PC-3 (cell line): ENCODE data around the gene FOXO3. TPM values are rescaled to one million over a fixed set of nuclear protein-coding genes. Genes with fewer than 3 reads are reported as not detected.

Experiments used
- ATAC-seq: fragments of 200-7000 bp; cut with Tn5 transposase; 2 replicates; pipeline ENCODE4 v1.9.1; 2020; ENCODE audit warnings: mild to moderate bottlenecking, moderate library complexity
- BruUV-seq: library from RNA; stranded (reverse); fragments of 400-500 nt; replicated peaks from 2 replicates; lab custom pipeline; 2021; lab: Mats Ljungman, UMichigan
- CTCF ChIA-PET: fragments of 300-600 bp; sonication (Branson Sonifier 250); formaldehyde crosslinking; loops from one replicate; lab custom pipeline; 2022; ENCODE audit warnings: antibody characterized with exemption; lab: Charles Lee
- POLR2A ChIA-PET: fragments of 300-600 bp; sonication (Branson Sonifier 250); formaldehyde crosslinking; loops from one replicate; lab custom pipeline; 2022; ENCODE audit warnings: antibody characterized with exemption; ENCODE audit not compliant: unreplicated experiment; lab: Charles Lee
- DNase-seq: peaks from one replicate; pipeline ENCODE4 v3.0.0-alpha.2; 2015
- H2AFZ ChIP-seq: fragments of 300-600 bp; sonication (generic); 2 replicates; pipeline ENCODE4 v1.6.0; 2016; ENCODE audit warnings: antibody characterized with exemption, low read length
- H3F3A ChIP-seq: fragments of 300-600 bp; sonication (generic); one replicate; pipeline ENCODE4 v1.6.0; 2017; ENCODE audit warnings: antibody characterized with exemption, low read length, control low read depth, mild to moderate bottlenecking; ENCODE audit not compliant: unreplicated experiment
- H3K27ac ChIP-seq: fragments of 300-600 bp; sonication (generic); 2 replicates; pipeline ENCODE4 v1.5.1; 2016; ENCODE audit warnings: mild to moderate bottlenecking, low read length
- H3K27me3 ChIP-seq: fragments of 300-600 bp; sonication (generic); 2 replicates; pipeline ENCODE4 v1.6.1; 2016; ENCODE audit warnings: low read length, mixed read lengths
- H3K36me3 ChIP-seq: fragments of 300-600 bp; sonication (generic); 2 replicates; pipeline ENCODE4 v1.6.1; 2016; ENCODE audit warnings: low read depth, mixed run types, low read length, mixed read lengths
- H3K4me1 ChIP-seq: fragments of 300-600 bp; sonication (generic); 2 replicates; pipeline ENCODE4 v1.5.1; 2016; ENCODE audit warnings: low read length; ENCODE audit not compliant: insufficient read depth
- H3K4me2 ChIP-seq: fragments of 300-600 bp; sonication (generic); 2 replicates; pipeline ENCODE4 v1.6.0; 2016; ENCODE audit warnings: low read length
- H3K4me3 ChIP-seq: fragments of 300-600 bp; sonication (generic); 2 replicates; pipeline ENCODE4 v1.5.1; 2016; ENCODE audit warnings: mild to moderate bottlenecking, low read length, mixed read lengths
- H3K79me2 ChIP-seq: fragments of 300-600 bp; sonication (generic); 2 replicates; pipeline ENCODE4 v1.6.1; 2017; ENCODE audit warnings: low read length, mixed read lengths
- H3K9ac ChIP-seq: fragments of 300-600 bp; sonication (generic); 2 replicates; pipeline ENCODE4 v1.6.0; 2016; ENCODE audit warnings: mild to moderate bottlenecking, low read length
- H3K9me2 ChIP-seq: fragments of 300-600 bp; sonication (generic); replicated peaks from 2 replicates; pipeline ENCODE4 v1.6.1; 2016; ENCODE audit warnings: mixed run types, low read length, mixed read lengths
- H3K9me3 ChIP-seq: fragments of 300-600 bp; sonication (generic); 2 replicates; pipeline ENCODE4 v1.6.1; 2016; ENCODE audit warnings: low read length, mixed read lengths
- H4K20me1 ChIP-seq: fragments of 300-600 bp; sonication (generic); 2 replicates; pipeline ENCODE4 v1.6.1; 2016; ENCODE audit warnings: low read length, mixed read lengths
- EZH2 ChIP-seq: fragments of 300-600 bp; sonication (generic); IDR thresholded peaks from one replicate; pipeline ENCODE4 v1.6.1; 2017; ENCODE audit warnings: antibody characterized with exemption, mild to moderate bottlenecking, low read length; ENCODE audit not compliant: unreplicated experiment
- EZH2phosphoT487 ChIP-seq: fragments of 300-600 bp; sonication (generic); IDR thresholded peaks from 2 replicates; pipeline ENCODE4 v1.6.1; 2018; ENCODE audit warnings: mild to moderate bottlenecking, antibody characterized with exemption, low read length, borderline replicate concordance
- intact Hi-C: fragments of 100-400 bp; cut with micrococcal nuclease; formaldehyde crosslinking; loops from 2 replicates; pipeline ENCODE4 v1.9.0; 2023
- total RNA-seq: library from RNA; depleted of rRNA; stranded (reverse); fragments of >200 nt; gene quantifications from 2 replicates; pipeline ENCODE4 v1.2.3, GENCODE V29; 2014
- TF ChIP-seq, protein P1 (sequence below): fragments of 300-600 bp; sonication (generic); conservative IDR thresholded peaks from 2 replicates; pipeline ENCODE4 v1.5.1; 2017; ENCODE audit warnings: antibody characterized with exemption, low read depth, mild to moderate bottlenecking, low read length

Gene FOXO3
- total RNA-seq, 1 experiment from 2014 or later: 12.8 TPM

DNA sequence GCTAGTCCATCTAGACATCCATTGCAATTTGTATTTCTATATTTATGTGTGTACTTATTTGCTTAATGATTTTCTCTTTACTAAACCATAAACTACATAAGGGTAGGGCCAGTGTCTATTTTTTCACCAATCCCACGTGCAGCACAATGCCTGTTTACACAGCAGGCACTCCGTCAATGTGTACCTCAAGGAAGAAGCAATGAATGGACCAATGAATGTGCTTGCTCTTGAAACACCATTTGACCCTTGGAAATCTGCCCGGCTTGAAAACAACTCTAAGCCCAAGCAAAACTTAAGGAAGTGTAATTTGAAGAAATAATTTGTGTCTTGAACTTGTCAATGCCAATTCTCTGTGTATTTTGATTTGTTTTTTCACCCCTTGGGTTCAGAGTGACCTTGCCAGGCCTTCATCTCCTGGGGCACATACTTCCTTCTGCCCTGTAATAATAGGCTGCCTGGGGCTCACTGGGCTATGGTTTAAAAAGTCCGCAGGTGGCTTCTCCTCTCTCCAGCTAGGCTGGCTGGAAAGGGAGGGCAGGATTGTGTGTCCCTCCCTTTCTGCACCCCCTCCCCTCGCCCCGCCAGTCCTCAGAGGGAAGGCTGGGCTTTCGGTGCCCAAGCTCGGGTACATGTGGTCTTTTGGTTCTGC is 146.7 kb downstream of the FOXO3 start:
- H3K4me3 ChIP-seq: no peak overlapping the region
- no peak for DNase-seq
- H2AFZ ChIP-seq: no peak overlapping the region
- no peak for TF ChIP-seq EZH2
- no peak; the same call in 1 of the 2 replicates for ATAC-seq
- no peaks in the 10 kb centered on the region for H3K79me2 ChIP-seq
- H3K4me2 ChIP-seq: no peak overlapping the region
- H3K9ac ChIP-seq: no peak overlapping the region
- H4K20me1 ChIP-seq: no peaks in the 10 kb centered on the region
- ChIA-PET CTCF (no interaction called here), POLR2A (no interaction called here)
- intact Hi-C loops: no loop called here
- H3K9me3 ChIP-seq: no peaks in the 10 kb centered on the region
- no peak overlapping the region for H3K27ac ChIP-seq
- H3K27me3 ChIP-seq: no peaks in the 10 kb centered on the region
- no peaks in the 10 kb centered on the region for H3F3A ChIP-seq
- H3K4me1 ChIP-seq: no peaks in the 10 kb centered on the region
- H3K9me2 ChIP-seq: no peaks in the 10 kb centered on the region
- no TSS peak for BruUV-seq
- H3K36me3 ChIP-seq: no peaks in the 10 kb centered on the region

DNA sequence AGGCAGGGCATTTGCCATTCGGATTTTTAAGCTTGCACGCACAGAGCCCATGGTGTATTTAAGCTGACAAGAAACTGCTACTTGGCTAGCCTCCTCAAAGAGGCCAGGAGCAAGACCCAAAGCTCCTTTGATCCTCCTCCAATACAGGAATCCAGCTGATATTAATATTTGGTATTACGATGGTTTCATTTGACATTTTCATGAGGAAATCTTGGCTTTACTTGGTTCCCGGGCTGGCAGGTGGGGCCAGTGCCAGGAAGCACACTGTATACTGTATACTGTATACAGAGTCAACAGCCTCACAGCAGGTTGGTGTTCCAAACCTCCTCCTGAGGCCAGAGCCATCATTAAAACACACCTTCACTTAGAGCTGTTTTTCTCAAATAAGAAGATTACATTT is 149.3 kb downstream of the FOXO3 start:
- H3K9ac ChIP-seq: no peak overlapping the region
- DNase-seq (no peak), ATAC-seq (no peak)
- CTCF ChIA-PET: no interaction called here
- H3K4me2 ChIP-seq: no peak overlapping the region
- H3K36me3 ChIP-seq: no peaks in the 10 kb centered on the region
- peaks cover 7% of the 10 kb centered on the region for H3K4me1 ChIP-seq
- no TSS peak for BruUV-seq
- H3K79me2 ChIP-seq: no peaks in the 10 kb centered on the region
- intact Hi-C loops: no loop called here
- H3K27ac ChIP-seq: no peak overlapping the region
- no peaks in the 10 kb centered on the region for H3K9me3 ChIP-seq
- no peaks in the 10 kb centered on the region for H3F3A ChIP-seq
- no peaks in the 10 kb centered on the region for H3K27me3 ChIP-seq
- TF ChIP-seq, protein P1, sequence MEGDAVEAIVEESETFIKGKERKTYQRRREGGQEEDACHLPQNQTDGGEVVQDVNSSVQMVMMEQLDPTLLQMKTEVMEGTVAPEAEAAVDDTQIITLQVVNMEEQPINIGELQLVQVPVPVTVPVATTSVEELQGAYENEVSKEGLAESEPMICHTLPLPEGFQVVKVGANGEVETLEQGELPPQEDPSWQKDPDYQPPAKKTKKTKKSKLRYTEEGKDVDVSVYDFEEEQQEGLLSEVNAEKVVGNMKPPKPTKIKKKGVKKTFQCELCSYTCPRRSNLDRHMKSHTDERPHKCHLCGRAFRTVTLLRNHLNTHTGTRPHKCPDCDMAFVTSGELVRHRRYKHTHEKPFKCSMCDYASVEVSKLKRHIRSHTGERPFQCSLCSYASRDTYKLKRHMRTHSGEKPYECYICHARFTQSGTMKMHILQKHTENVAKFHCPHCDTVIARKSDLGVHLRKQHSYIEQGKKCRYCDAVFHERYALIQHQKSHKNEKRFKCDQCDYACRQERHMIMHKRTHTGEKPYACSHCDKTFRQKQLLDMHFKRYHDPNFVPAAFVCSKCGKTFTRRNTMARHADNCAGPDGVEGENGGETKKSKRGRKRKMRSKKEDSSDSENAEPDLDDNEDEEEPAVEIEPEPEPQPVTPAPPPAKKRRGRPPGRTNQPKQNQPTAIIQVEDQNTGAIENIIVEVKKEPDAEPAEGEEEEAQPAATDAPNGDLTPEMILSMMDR: no peak
- TF ChIP-seq EZH2 (no peak), EZH2phosphoT487 (no peak)
- no peaks in the 10 kb centered on the region for H4K20me1 ChIP-seq
- no peak overlapping the region for H3K4me3 ChIP-seq
- no peaks in the 10 kb centered on the region for H3K9me2 ChIP-seq
- no peak overlapping the region for H2AFZ ChIP-seq
- POLR2A ChIA-PET: no interaction called here

DNA sequence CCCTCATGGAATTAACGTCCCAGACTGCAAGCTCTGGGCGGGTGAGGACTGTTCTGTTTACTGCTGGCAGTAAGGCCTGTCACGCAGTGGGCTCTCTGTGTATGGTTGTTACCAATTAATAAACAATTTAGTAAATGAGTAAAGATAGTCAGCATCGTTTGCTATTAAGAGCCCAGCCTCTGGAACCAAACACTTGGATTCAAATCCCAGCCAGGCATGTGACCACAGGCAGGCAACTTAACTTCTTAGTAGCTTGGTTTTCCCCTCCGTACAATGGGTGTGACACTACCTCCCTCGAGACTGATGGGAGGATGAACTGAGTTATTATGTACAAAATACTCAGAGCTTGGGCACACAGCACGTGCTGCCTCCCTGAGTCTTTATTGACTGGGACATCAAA is 149.8 kb downstream of the FOXO3 start:
- no peaks in the 10 kb centered on the region for H3K9me2 ChIP-seq
- no peak for DNase-seq

More for the DNA sequence above, 149.8 kb downstream of the FOXO3 start:
- Histone ChIP-seq H3K4me3 (no peak overlapping the region), H3K27me3 (no peaks in the 10 kb centered on the region), H3F3A (no peaks in the 10 kb centered on the region), H3K27ac (no peak overlapping the region), H4K20me1 (no peaks in the 10 kb centered on the region), H3K79me2 (no peaks in the 10 kb centered on the region), H3K4me1 (peaks cover 7% of the 10 kb centered on the region), H3K36me3 (no peaks in the 10 kb centered on the region), H2AFZ (no peak overlapping the region), H3K9me3 (no peaks in the 10 kb centered on the region), H3K4me2 (no peak overlapping the region), H3K9ac (no peak overlapping the region)
- ChIA-PET POLR2A (no interaction called here), CTCF (no interaction called here)
- no TSS peak for BruUV-seq
- no peak for ATAC-seq
- intact Hi-C loops: no loop called here
- TF ChIP-seq EZH2phosphoT487 (no peak), EZH2 (no peak)
- TF ChIP-seq, protein P1: no peak
